Trophoblast cell (in vitro differentiated cells and primary cell): Measurements from ENCODE around the gene TMC2.

Experiments used
- DNase-seq, 2 donors: peaks; one replicate each; pipeline ENCODE4 v3.0.0-alpha.2; 2016
- H2AFZ ChIP-seq: 2 replicates; pipeline ENCODE4 v1.6.1; 2013; ENCODE audit warnings: low read length, moderate library complexity, mild to moderate bottlenecking; ENCODE audit not compliant: insufficient read depth, poor library complexity
- H2AK5ac ChIP-seq: 2 replicates; pipeline ENCODE4 v1.6.1; 2013; ENCODE audit warnings: mild to moderate bottlenecking, low read length
- H2BK120ac ChIP-seq: 2 replicates; pipeline ENCODE4 v1.6.1; 2013; ENCODE audit warnings: low read length, mild to moderate bottlenecking, moderate library complexity; ENCODE audit not compliant: insufficient read depth, poor library complexity
- H2BK12ac ChIP-seq: 2 replicates; pipeline ENCODE4 v1.6.1; 2013; ENCODE audit warnings: mild to moderate bottlenecking, low read length, moderate library complexity
- H2BK5ac ChIP-seq: 2 replicates; pipeline ENCODE4 v1.6.1; 2013; ENCODE audit warnings: low read length, low read depth, moderate library complexity, mild to moderate bottlenecking; ENCODE audit not compliant: poor library complexity
- H3K14ac ChIP-seq: 2 replicates; pipeline ENCODE4 v1.6.1; 2013; ENCODE audit warnings: mild to moderate bottlenecking, low read length
- H3K18ac ChIP-seq: 2 replicates; pipeline ENCODE4 v1.6.1; 2013; ENCODE audit warnings: mild to moderate bottlenecking, low read length
- H3K23ac ChIP-seq: 2 replicates; pipeline ENCODE4 v1.6.1; 2013; ENCODE audit warnings: low read length
- H3K27ac ChIP-seq: 2 replicates; pipeline ENCODE4 v1.5.1; 2013; ENCODE audit warnings: low read depth, mild to moderate bottlenecking, inconsistent platforms, low read length, moderate library complexity
- H3K27me3 ChIP-seq: 2 replicates; pipeline ENCODE4 v1.6.1; 2013; ENCODE audit warnings: inconsistent platforms, mild to moderate bottlenecking, low read length, moderate library complexity; ENCODE audit not compliant: insufficient read depth
- H3K36me3 ChIP-seq, 2 experiments: 1 replicate in 1 of 2; 2 replicates in 1 of 2; pipeline ENCODE4 v1.6.1; 2013; ENCODE audit warnings: low read length in 2 of 2, mild to moderate bottlenecking in 2 of 2, moderate library complexity in 1 of 2; ENCODE audit not compliant: insufficient read depth in 2 of 2, control insufficient read depth in 1 of 2
- H3K4ac ChIP-seq: 2 replicates; pipeline ENCODE4 v1.6.1; 2013; ENCODE audit warnings: low read depth, mild to moderate bottlenecking, low read length, moderate library complexity
- H3K4me1 ChIP-seq, 2 experiments: 1 replicate in 1 of 2; 2 replicates in 1 of 2; pipeline ENCODE4 v1.6.1; 2013; ENCODE audit warnings: low read length in 2 of 2, mild to moderate bottlenecking in 2 of 2, moderate library complexity in 1 of 2; ENCODE audit not compliant: insufficient read depth in 2 of 2, control insufficient read depth in 1 of 2
- H3K4me2 ChIP-seq: 2 replicates; pipeline ENCODE4 v1.6.1; 2013; ENCODE audit warnings: inconsistent platforms, mild to moderate bottlenecking, low read length, moderate library complexity
- H3K4me3 ChIP-seq: 2 replicates; pipeline ENCODE4 v1.5.1; 2013; ENCODE audit warnings: mild to moderate bottlenecking, low read depth, low read length, inconsistent platforms
- H3K79me1 ChIP-seq: one replicate; pipeline ENCODE4 v1.6.1; 2013; ENCODE audit warnings: low read length
- H3K79me2 ChIP-seq: 2 replicates; pipeline ENCODE4 v1.6.1; 2013; ENCODE audit warnings: low read length, mild to moderate bottlenecking; ENCODE audit not compliant: control insufficient read depth, insufficient read depth, poor library complexity
- H3K9ac ChIP-seq: 2 replicates; pipeline ENCODE4 v1.6.1; 2013; ENCODE audit warnings: mild to moderate bottlenecking, low read length
- H3K9me3 ChIP-seq: 2 replicates; pipeline ENCODE4 v1.6.1; 2013; ENCODE audit warnings: low read depth, mild to moderate bottlenecking, control low read depth, inconsistent platforms, low read length; ENCODE audit not compliant: insufficient read depth
- H4K12ac ChIP-seq: 2 replicates; pipeline ENCODE4 v1.6.1; 2013; ENCODE audit warnings: low read depth, mild to moderate bottlenecking, low read length, moderate library complexity
- H4K8ac ChIP-seq: 2 replicates; pipeline ENCODE4 v1.6.1; 2013; ENCODE audit warnings: low read depth, mild to moderate bottlenecking, low read length, moderate library complexity
- H4K91ac ChIP-seq: one replicate; pipeline ENCODE4 v1.6.1; 2013; ENCODE audit warnings: low read depth, mild to moderate bottlenecking, low read length, moderate library complexity
- WGBS: extraction: QIAGEN DNeasy Blood & Tissue Kit; methylation state at CpG from one replicate; pipeline ENCODE4 v1.1.7; 2013; ENCODE audit warnings: missing lambda C conversion rate; ENCODE audit not compliant: insufficient read length, insufficient coverage; ENCODE audit errors: extremely low coverage; 5-methylcytosine and 5-hydroxymethylcytosine counted together

The TMC2 gene

GRCh38 chr20:2612073-2612472 is 75.7 kb downstream of the TMC2 start:
- no peak overlapping the region for H3K9ac ChIP-seq
- WGBS, result no CpG with 5 or more reads among the region's 3 CpGs
- no peaks in the 10 kb centered on the region for H3K4me1 ChIP-seq
- no peak overlapping the region for H3K4ac ChIP-seq
- no peak overlapping the region for H3K4me2 ChIP-seq
- no peak overlapping the region for H3K27ac ChIP-seq
- H3K14ac ChIP-seq, result no peak overlapping the region
- H2BK5ac ChIP-seq, result no peak overlapping the region
- H3K23ac ChIP-seq, result no peak overlapping the region
- H2BK120ac ChIP-seq, result no peak overlapping the region
- H3K36me3 ChIP-seq, result no peaks in the 10 kb centered on the region
- no peak for DNase-seq
- H3K4me3 ChIP-seq, result no peak overlapping the region
- no peaks in the 10 kb centered on the region for H3K79me1 ChIP-seq
- H3K9me3 ChIP-seq, result peaks cover 4% of the 10 kb centered on the region
- no peak overlapping the region for H2AK5ac ChIP-seq
- no peaks in the 10 kb centered on the region for H3K79me2 ChIP-seq
- no peak overlapping the region for H4K12ac ChIP-seq
- no peak overlapping the region for H2BK12ac ChIP-seq
- H3K18ac ChIP-seq, result no peak overlapping the region
- no peak overlapping the region for H4K91ac ChIP-seq
- H2AFZ ChIP-seq, result no peak overlapping the region
- no peaks in the 10 kb centered on the region for H3K27me3 ChIP-seq
- H4K8ac ChIP-seq, result no peak overlapping the region

- Histone ChIP-seq H3K18ac (no peak overlapping the region), H2BK120ac (no peak overlapping the region), H3K9ac (no peak overlapping the region), H3K79me1 (no peaks in the 10 kb centered on the region), H3K4me1 (no peaks in the 10 kb centered on the region), H3K9me3 (peaks cover 4% of the 10 kb centered on the region), H2AFZ (no peak overlapping the region), H4K8ac (no peak overlapping the region), H3K4me2 (no peak overlapping the region), H4K91ac (no peak overlapping the region), H3K23ac (no peak overlapping the region), H3K27me3 (no peaks in the 10 kb centered on the region), H2BK5ac (no peak overlapping the region), H3K27ac (no peak overlapping the region), H3K36me3 (no peaks in the 10 kb centered on the region), H2AK5ac (no peak overlapping the region), H2BK12ac (no peak overlapping the region), H3K79me2 (no peaks in the 10 kb centered on the region), H3K4ac (no peak overlapping the region), H3K14ac (no peak overlapping the region), H3K4me3 (no peak overlapping the region), H4K12ac (no peak overlapping the region)
- DNase-seq, result no peak
- WGBS, result no CpG with 5 or more reads among the region's 9 CpGs
These were observed 80.3 kb downstream of the TMC2 start for GRCh38 chr20:2616634-2617033.

- Histone ChIP-seq H3K27ac (no peak overlapping the region), H3K18ac (no peak overlapping the region), H3K4me3 (no peak overlapping the region), H3K4me2 (no peak overlapping the region), H3K9ac (no peak overlapping the region), H3K79me2 (no peaks in the 10 kb centered on the region), H3K79me1 (no peaks in the 10 kb centered on the region), H4K91ac (no peak overlapping the region), H2AK5ac (no peak overlapping the region), H3K27me3 (no peaks in the 10 kb centered on the region), H2BK120ac (no peak overlapping the region), H3K14ac (no peak overlapping the region), H3K36me3 (no peaks in the 10 kb centered on the region), H2AFZ (no peak overlapping the region), H3K9me3 (peaks cover 4% of the 10 kb centered on the region), H4K12ac (no peak overlapping the region), H3K23ac (no peak overlapping the region), H3K4ac (no peak overlapping the region), H2BK5ac (no peak overlapping the region), H2BK12ac (no peak overlapping the region), H4K8ac (no peak overlapping the region), H3K4me1 (no peaks in the 10 kb centered on the region)
- no peak for DNase-seq
- no CpG with 5 or more reads among the region's 16 CpGs for WGBS
These were observed 80.8 kb downstream of the TMC2 start for GRCh38 chr20:2617099-2617714.

GRCh38 chr20:2618815-2619214 is 82.4 kb downstream of the TMC2 start:
- no peak overlapping the region for H3K4me2 ChIP-seq
- H4K12ac ChIP-seq, result no peak overlapping the region
- no peak overlapping the region for H3K4ac ChIP-seq

More at GRCh38 chr20:2618815-2619214, 82.4 kb downstream of the TMC2 start:
- Histone ChIP-seq H3K23ac (no peak overlapping the region), H2BK12ac (no peak overlapping the region), H2BK5ac (no peak overlapping the region), H3K79me1 (no peaks in the 10 kb centered on the region), H3K9me3 (peaks cover 2% of the 10 kb centered on the region), H3K4me1 (no peaks in the 10 kb centered on the region), H3K79me2 (no peaks in the 10 kb centered on the region), H3K18ac (no peak overlapping the region), H3K27ac (no peak overlapping the region), H3K9ac (no peak overlapping the region), H4K8ac (no peak overlapping the region), H4K91ac (no peak overlapping the region), H2AFZ (no peak overlapping the region), H3K14ac (no peak overlapping the region), H2AK5ac (no peak overlapping the region), H3K36me3 (no peaks in the 10 kb centered on the region), H2BK120ac (no peak overlapping the region), H3K27me3 (no peaks in the 10 kb centered on the region), H3K4me3 (no peak overlapping the region)
- WGBS, result no CpG with 5 or more reads among the region's 6 CpGs
- DNase-seq, result no peak
